ENCODE measurements around the gene ACBD6. TPM values are rescaled to one million over a fixed set of nuclear protein-coding genes. Genes with fewer than 3 reads are reported as not detected.

ACBD6 gene
- total and polyA plus RNA-seq, 2 donors (not counting 1 experiment from before 2014, with no cell fraction given): 52.9 to 80.9 TPM

DNA sequence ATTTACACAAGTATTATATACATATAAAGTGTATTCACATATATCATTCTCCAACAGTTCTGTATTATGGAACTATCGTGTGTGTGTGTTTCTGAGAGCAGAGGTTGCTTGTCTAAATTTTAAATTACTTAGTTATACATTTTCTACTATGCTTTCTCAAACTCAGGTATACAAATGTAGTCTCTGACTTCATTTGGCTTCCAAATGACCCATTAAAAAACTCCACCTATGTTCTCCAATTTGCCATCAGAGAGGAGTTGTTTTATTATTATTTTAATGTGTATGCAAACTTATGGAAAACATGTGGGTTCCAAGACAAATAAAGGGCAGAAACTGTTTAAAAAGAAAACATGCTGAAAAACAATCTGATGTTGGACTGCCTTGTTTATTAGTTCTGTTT is 131.8 kb downstream of the ACBD6 start:
- DNase-seq (no peak), ATAC-seq (ENCODE audit: low read depth) (no peak)
- intact Hi-C loops (cut with micrococcal nuclease): no loop called here
- Histone ChIP-seq H3K27me3 (replicated peaks in 1 of 4; ENCODE audit: control extremely low read depth in 1 of 4, control insufficient read depth in 3 of 4, insufficient read depth in 4 of 4, low read length in 3 of 4) (no peaks in the 10 kb centered on the region), H3K9me3 (ENCODE audit: control extremely low read depth in 1 of 3, control insufficient read depth in 2 of 3, insufficient read depth in 1 of 3, low read length in 2 of 3) (no peaks in the 10 kb centered on the region), H3K79me2 (ENCODE audit: control insufficient read depth, insufficient read depth, low read length) (peaks cover 3% of the 10 kb centered on the region), H3K4me3 (ENCODE audit: control extremely low read depth in 1 of 5, extremely low read depth in 1 of 5, insufficient read depth in 1 of 5, low read depth in 2 of 5, low read length in 4 of 5) (no peak overlapping the region), H3K9ac (ENCODE audit: low read length) (no peak overlapping the region), H4K20me1 (ENCODE audit: control insufficient read depth, insufficient read depth, low read length, poor library complexity, severe bottlenecking) (no peaks in the 10 kb centered on the region), H3K36me3 (replicated peaks in 1 of 2; ENCODE audit: control extremely low read depth in 1 of 2, control insufficient read depth in 1 of 2, extremely low read depth in 1 of 2, insufficient read depth in 2 of 2, low read length in 1 of 2) (no peaks in the 10 kb centered on the region), H2AFZ (ENCODE audit: insufficient read depth, low read depth, low read length, poor library complexity, severe bottlenecking) (no peak overlapping the region), H3K4me1 (ENCODE audit: control insufficient read depth in 2 of 2, insufficient read depth in 2 of 2, low read length in 2 of 2) (no peaks in the 10 kb centered on the region), H3K4me2 (replicated peaks; ENCODE audit: low read depth, low read length, poor library complexity, severe bottlenecking) (no peak overlapping the region), H3K27ac (ENCODE audit: low read length in 2 of 2) (no peak overlapping the region)
- TF ChIP-seq, protein P1, sequence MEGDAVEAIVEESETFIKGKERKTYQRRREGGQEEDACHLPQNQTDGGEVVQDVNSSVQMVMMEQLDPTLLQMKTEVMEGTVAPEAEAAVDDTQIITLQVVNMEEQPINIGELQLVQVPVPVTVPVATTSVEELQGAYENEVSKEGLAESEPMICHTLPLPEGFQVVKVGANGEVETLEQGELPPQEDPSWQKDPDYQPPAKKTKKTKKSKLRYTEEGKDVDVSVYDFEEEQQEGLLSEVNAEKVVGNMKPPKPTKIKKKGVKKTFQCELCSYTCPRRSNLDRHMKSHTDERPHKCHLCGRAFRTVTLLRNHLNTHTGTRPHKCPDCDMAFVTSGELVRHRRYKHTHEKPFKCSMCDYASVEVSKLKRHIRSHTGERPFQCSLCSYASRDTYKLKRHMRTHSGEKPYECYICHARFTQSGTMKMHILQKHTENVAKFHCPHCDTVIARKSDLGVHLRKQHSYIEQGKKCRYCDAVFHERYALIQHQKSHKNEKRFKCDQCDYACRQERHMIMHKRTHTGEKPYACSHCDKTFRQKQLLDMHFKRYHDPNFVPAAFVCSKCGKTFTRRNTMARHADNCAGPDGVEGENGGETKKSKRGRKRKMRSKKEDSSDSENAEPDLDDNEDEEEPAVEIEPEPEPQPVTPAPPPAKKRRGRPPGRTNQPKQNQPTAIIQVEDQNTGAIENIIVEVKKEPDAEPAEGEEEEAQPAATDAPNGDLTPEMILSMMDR (IDR thresholded peaks at IDR 0.05): no peak
- TF ChIP-seq EZH2 (IDR thresholded peaks at IDR 0.05; ENCODE audit: borderline replicate concordance, insufficient read depth, low read depth, low read length, poor library complexity, severe bottlenecking): no peak
- Mint-ChIP-seq H3K27ac (no peak overlapping the region), H3K4me3 (no peak overlapping the region), H3K4me1 (no peaks in the 10 kb centered on the region), H3K27me3 (no peaks in the 10 kb centered on the region), H3K9me3 (ENCODE audit: insufficient read depth) (no peaks in the 10 kb centered on the region)
- ChIA-PET CTCF (no interaction called here), POLR2A (no interaction called here)
- WGBS (ENCODE audit: insufficient coverage): no CpG with 5 or more reads among the region's 1 CpG

DNA sequence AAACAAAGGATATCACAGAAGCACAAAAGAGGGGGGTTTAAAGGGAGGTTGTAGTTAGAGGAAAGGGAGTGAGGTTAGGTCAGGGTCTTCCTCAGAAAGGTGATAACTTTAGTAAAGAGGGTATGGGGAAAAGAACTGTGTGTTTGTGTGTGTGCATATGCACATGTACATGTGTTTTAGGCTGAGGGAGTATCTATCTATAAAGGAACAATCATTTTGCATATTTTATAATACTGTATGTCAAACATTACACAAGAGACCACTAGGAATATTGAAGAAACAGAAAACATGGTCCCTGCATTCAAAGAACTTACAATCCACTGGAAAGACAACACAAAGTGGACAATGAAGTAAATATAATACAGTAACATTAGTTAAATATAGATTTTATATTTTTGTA is 132.2 kb downstream of the ACBD6 start:
- no peak overlapping the region for H2AFZ ChIP-seq (ENCODE audit: insufficient read depth, low read depth, low read length, poor library complexity, severe bottlenecking)
- H3K36me3 ChIP-seq (replicated peaks in 1 of 2; ENCODE audit: control extremely low read depth in 1 of 2, control insufficient read depth in 1 of 2, extremely low read depth in 1 of 2, insufficient read depth in 2 of 2, low read length in 1 of 2): no peaks in the 10 kb centered on the region
- Mint-ChIP-seq H3K4me3 (no peak overlapping the region), H3K4me1 (no peaks in the 10 kb centered on the region), H3K9me3 (ENCODE audit: insufficient read depth) (no peaks in the 10 kb centered on the region), H3K27me3 (no peaks in the 10 kb centered on the region), H3K27ac (no peak overlapping the region)
- ChIA-PET POLR2A (no interaction called here), CTCF (no interaction called here)
- no peaks in the 10 kb centered on the region for H3K9me3 ChIP-seq (ENCODE audit: control extremely low read depth in 1 of 3, control insufficient read depth in 2 of 3, insufficient read depth in 1 of 3, low read length in 2 of 3)
- intact Hi-C loops (cut with micrococcal nuclease): no loop called here
- H3K4me3 ChIP-seq (ENCODE audit: control extremely low read depth in 1 of 5, extremely low read depth in 1 of 5, insufficient read depth in 1 of 5, low read depth in 2 of 5, low read length in 4 of 5): no peak overlapping the region
- H3K27ac ChIP-seq (ENCODE audit: low read length in 2 of 2): no peak overlapping the region
- no peaks in the 10 kb centered on the region for H3K4me1 ChIP-seq (ENCODE audit: control insufficient read depth in 2 of 2, insufficient read depth in 2 of 2, low read length in 2 of 2)
- TF ChIP-seq, protein P1 (IDR thresholded peaks at IDR 0.05): no peak
- no peak for TF ChIP-seq EZH2 (IDR thresholded peaks at IDR 0.05; ENCODE audit: borderline replicate concordance, insufficient read depth, low read depth, low read length, poor library complexity, severe bottlenecking)
- no peak overlapping the region for H3K4me2 ChIP-seq (replicated peaks; ENCODE audit: low read depth, low read length, poor library complexity, severe bottlenecking)
- H3K9ac ChIP-seq (ENCODE audit: low read length): no peak overlapping the region
- no peaks in the 10 kb centered on the region for H3K27me3 ChIP-seq (replicated peaks in 1 of 4; ENCODE audit: control extremely low read depth in 1 of 4, control insufficient read depth in 3 of 4, insufficient read depth in 4 of 4, low read length in 3 of 4)
- DNase-seq (no peak), ATAC-seq (ENCODE audit: low read depth) (no peak)
- no peaks in the 10 kb centered on the region for H4K20me1 ChIP-seq (ENCODE audit: control insufficient read depth, insufficient read depth, low read length, poor library complexity, severe bottlenecking)
- no peaks in the 10 kb centered on the region for H3K79me2 ChIP-seq (ENCODE audit: control insufficient read depth, insufficient read depth, low read length)

All from B cell (primary cell).